ENCODE measurements around the gene FBXO22.

DNA sequence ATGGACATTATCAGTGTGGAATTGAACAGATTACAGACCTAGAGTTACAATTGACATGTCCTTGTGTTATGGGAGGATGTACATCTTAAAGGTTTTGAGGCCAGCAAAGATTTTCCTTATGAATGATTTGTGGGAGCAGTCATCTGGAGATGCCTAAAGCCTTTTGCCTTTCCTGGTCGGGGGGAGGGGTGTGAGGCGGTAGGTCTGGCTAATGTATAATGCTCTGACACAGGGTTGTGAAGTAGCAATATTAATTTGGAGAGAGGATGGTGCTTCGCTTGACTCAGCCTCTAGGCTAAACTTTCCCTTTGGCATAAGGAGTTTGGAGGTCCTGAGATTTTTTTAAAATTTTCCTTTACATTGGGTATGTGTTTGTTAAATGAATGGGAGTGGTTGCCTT lies 23.3 kb downstream of the FBXO22 start:
- TF ChIP-seq, protein P1, sequence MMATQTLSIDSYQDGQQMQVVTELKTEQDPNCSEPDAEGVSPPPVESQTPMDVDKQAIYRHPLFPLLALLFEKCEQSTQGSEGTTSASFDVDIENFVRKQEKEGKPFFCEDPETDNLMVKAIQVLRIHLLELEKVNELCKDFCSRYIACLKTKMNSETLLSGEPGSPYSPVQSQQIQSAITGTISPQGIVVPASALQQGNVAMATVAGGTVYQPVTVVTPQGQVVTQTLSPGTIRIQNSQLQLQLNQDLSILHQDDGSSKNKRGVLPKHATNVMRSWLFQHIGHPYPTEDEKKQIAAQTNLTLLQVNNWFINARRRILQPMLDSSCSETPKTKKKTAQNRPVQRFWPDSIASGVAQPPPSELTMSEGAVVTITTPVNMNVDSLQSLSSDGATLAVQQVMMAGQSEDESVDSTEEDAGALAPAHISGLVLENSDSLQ (IDR thresholded peaks at IDR 0.05), result no peak
- no peak for TF ChIP-seq BHLHE40 (IDR thresholded peaks at IDR 0.05; ENCODE audit: borderline replicate concordance)
- TF ChIP-seq FOXM1 (IDR thresholded peaks at IDR 0.05; ENCODE audit: borderline replicate concordance), result no peak
- TF ChIP-seq SP1 (IDR thresholded peaks at IDR 0.05), result no peak
- no peak for TF ChIP-seq ZNF384 (IDR thresholded peaks at IDR 0.05)
- no peak for TF ChIP-seq TARDBP (IDR thresholded peaks at IDR 0.05)
